GM12892 (cell line): ENCODE measurements around the gene TBC1D19.

ENCODE experiments used
- POLR2A ChIP-seq: IDR thresholded peaks from 2 replicates; pipeline ENCODE4 v1.6.1; 2011; ENCODE audit warnings: low read depth, low read length, control low read depth
- POLR2AphosphoS5 ChIP-seq: IDR thresholded peaks from 2 replicates; pipeline ENCODE4 v1.6.1; 2011; ENCODE audit warnings: low read depth, low read length, control low read depth
- TAF1 ChIP-seq: IDR thresholded peaks from 2 replicates; pipeline ENCODE4 v1.6.1; 2011; ENCODE audit warnings: low read depth, mild to moderate bottlenecking, control low read depth, low read length, borderline replicate concordance

DNA sequence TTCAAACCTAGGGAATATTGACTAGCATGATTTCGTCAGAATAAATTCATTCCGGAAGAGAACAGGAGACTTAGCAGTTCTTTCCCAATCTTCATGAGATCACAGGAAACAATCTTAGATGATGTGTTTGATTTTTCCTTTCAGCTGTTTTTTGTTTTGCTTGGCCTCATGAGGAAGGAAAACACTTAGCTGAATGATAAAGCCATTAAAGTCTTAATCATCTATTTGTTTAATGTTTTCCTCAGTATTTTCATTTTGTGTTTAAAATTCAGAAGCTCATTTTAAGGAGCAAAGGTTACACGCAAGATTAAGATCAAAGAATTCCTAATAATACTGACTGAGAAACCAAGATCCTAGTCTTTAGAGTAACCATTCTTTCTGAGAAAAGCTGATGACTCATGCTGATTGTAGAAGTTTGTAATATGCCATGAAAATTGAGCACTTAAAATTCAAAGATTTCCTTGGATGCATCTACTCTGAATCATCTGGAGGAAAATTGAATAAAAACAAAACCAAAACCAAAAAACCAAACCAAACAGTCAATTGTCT is 15.4 kb upstream of the TBC1D19 start:
- TF ChIP-seq POLR2A: no peak
- no peak for TF ChIP-seq POLR2AphosphoS5
- no peak for TF ChIP-seq TAF1
